Aorta (tissue), 5 donors: ENCODE measurements around the gene GLRX5. TPM values are rescaled to one million over a fixed set of nuclear protein-coding genes. Genes with fewer than 3 reads are reported as not detected.

ENCODE experiments used
- ATAC-seq: fragments of 200-7000 bp; cut with Tn5 transposase; one replicate; pipeline ENCODE4 v1.9.1; 2022; ENCODE audit warnings: moderate library complexity; ENCODE audit not compliant: low FRiP score
- DNase-seq, 2 donors: peaks; one replicate each; pipeline ENCODE4 v3.0.0-alpha.2; 2020
- H3K27ac ChIP-seq, 2 donors: one replicate each; pipeline ENCODE4 v1.5.1; 2013; ENCODE audit warnings: low read length in 2 of 2, mild to moderate bottlenecking in 2 of 2, moderate library complexity in 2 of 2, control low read depth in 1 of 2, inconsistent platforms in 1 of 2, low read depth in 1 of 2
- H3K27me3 ChIP-seq, 2 donors: one replicate each; pipeline ENCODE4 v1.6.1; 2013; ENCODE audit warnings: control low read depth in 1 of 2, low read length in 1 of 2, mild to moderate bottlenecking in 1 of 2, moderate library complexity in 1 of 2; ENCODE audit not compliant: insufficient read depth in 2 of 2, control insufficient read depth in 1 of 2
- H3K36me3 ChIP-seq, 2 donors: one replicate each; pipeline ENCODE4 v1.6.1; 2013; ENCODE audit warnings: control low read depth in 1 of 2, low read length in 1 of 2, mild to moderate bottlenecking in 1 of 2; ENCODE audit not compliant: insufficient read depth in 2 of 2, control insufficient read depth in 1 of 2
- H3K4me1 ChIP-seq, 2 donors: one replicate each; pipeline ENCODE4 v1.6.1; 2013; ENCODE audit warnings: low read length in 2 of 2, control low read depth in 1 of 2, mild to moderate bottlenecking in 1 of 2, moderate library complexity in 1 of 2; ENCODE audit not compliant: insufficient read depth in 2 of 2, control insufficient read depth in 1 of 2
- H3K4me3 ChIP-seq, 2 donors: one replicate each; pipeline ENCODE4 v1.5.1; 2013; ENCODE audit warnings: low read length in 2 of 2, control low read depth in 1 of 2, mild to moderate bottlenecking in 1 of 2
- H3K9me3 ChIP-seq: one replicate; pipeline ENCODE4 v1.6.1; 2013; ENCODE audit warnings: mild to moderate bottlenecking, low read length; ENCODE audit not compliant: control insufficient read depth
- WGBS, 2 donors: extraction: QIAGEN DNeasy Blood & Tissue Kit; methylation state at CpG; one replicate each; pipeline ENCODE4 v1.1.7; 2013; 5-methylcytosine and 5-hydroxymethylcytosine counted together
- intact Hi-C, 2 donors: fragments of 100-400 bp; cut with DNase I; formaldehyde crosslinking; loops; one replicate each; pipeline versions ENCODE4 v1.14.2 to v1.15.0; 2022
- polyA plus RNA-seq, 2 donors: library from polyadenylated mRNA; stranded (reverse); fragments of 200-250 nt; gene quantifications; one replicate each; pipeline ENCODE4 v1.2.3, GENCODE V29; 2013
- total RNA-seq, 2 donors: library from RNA; stranded (reverse); fragmentation: NEBNext Ultra II Directional; extraction: Animal tissue kit (Norgen Biotek cat#: 25700); gene quantifications; one replicate each; pipeline ENCODE4 v1.2.1, GENCODE V29; 2021
- donor health status: healthy with polysubstance abuse.
- donor health status: Bipolar disorder and iron deficiency.
- donor health status: DM: no; HTN: no; CAD: no.
- donor health status: DM: no; HTN: no; CAD: no.
- donor health status: DM: yes; HTN: yes; CAD: no.

Gene GLRX5
- total and polyA plus RNA-seq, 4 donors: 20.1 to 54.2 (median 32.2) TPM

- H3K27ac ChIP-seq: no peak overlapping the region
- peak in 1 of 2 donors; percentile 52 for DNase-seq
Observed at GRCh38 chr14:95496690-95497259, 38.1 kb upstream of the GLRX5 start.

DNA sequence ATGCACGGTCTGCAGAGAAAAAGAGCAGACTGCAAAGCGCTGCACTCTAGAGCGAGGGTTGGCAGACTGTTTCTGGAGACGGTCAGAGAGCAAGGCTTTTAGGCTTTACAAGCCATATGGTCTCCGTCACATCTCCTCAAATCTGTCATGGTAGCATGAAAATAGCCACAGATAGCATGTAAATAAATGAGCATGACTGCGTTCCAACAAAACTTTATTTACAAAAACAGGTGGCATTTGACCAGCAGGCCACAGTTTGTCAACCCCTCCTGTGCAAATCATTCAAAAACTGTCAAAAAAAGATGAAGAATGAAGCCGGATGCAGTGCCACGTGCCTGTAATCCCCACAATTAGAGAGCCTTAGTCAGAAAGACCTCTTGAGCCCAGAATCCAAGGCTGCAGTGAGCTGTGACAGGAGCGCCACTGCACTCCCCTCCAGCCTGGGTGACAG is 37.3 kb upstream of the GLRX5 start:
- Histone ChIP-seq H3K9me3 (no peaks in the 10 kb centered on the region), H3K27ac (peak overlapping the region in 1 of 2 donors; percentile 20), H3K27me3 (no peaks in the 10 kb centered on the region), H3K36me3 (no peaks in the 10 kb centered on the region), H3K4me3 (no peak overlapping the region), H3K4me1 (peaks cover 1 to 5% of the 10 kb centered on the region in 2 donors)
- 37 to 39% methylated on average over 9 of the region's 9 CpGs for WGBS, 2 donors
- intact Hi-C loops: no loop called here
- DNase-seq (peak; percentile 11 to 32), ATAC-seq (no peak)

More at GRCh38 chr14:95496690-95497259, 38.1 kb upstream of the GLRX5 start:
- Histone ChIP-seq H3K9me3 (no peaks in the 10 kb centered on the region), H3K27me3 (no peaks in the 10 kb centered on the region), H3K4me3 (no peak overlapping the region), H3K4me1 (peaks cover 1 to 5% of the 10 kb centered on the region in 2 donors), H3K36me3 (no peaks in the 10 kb centered on the region)
- 0 to 4% methylated on average over 4 of the region's 4 CpGs for WGBS, 2 donors
- peak; percentile 72 for ATAC-seq
- intact Hi-C loops: no loop called here

GRCh38 chr14:95498622-95499353 is 36.1 kb upstream of the GLRX5 start:
- no peaks in the 10 kb centered on the region for H3K9me3 ChIP-seq
- WGBS, 2 donors: 3 to 6% methylated on average over 9 of the region's 9 CpGs
- H3K27ac ChIP-seq: peak overlapping the region in 1 of 2 donors; percentile 56
- H3K4me3 ChIP-seq: no peak overlapping the region
- DNase-seq (peak; percentile 47 to 58), ATAC-seq (no peak)
- intact Hi-C loops: no loop called here
- no peaks in the 10 kb centered on the region for H3K27me3 ChIP-seq
- H3K4me1 ChIP-seq: peaks cover 1 to 5% of the 10 kb centered on the region in 2 donors
- H3K36me3 ChIP-seq: no peaks in the 10 kb centered on the region

DNA sequence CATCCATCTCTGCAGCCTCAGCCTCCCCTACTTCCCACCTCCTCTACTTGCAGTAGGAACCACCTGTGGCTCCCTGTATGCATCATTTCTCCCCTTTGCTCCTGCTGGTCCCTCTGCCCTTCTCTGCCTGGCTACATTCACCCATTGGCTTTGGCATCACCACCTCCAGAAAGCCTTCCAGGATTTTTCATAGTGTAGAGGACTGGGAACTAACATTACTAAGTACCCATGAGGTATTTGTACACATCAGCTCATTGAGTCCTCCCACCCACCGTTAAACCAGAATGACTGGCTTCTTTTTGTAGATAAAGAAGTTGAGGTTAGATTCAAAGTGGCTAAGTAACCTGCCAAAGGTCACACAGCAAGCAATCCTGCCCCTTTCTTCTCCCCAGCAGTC is 35.5 kb upstream of the GLRX5 start:
- Histone ChIP-seq H3K9me3 (no peaks in the 10 kb centered on the region), H3K27me3 (no peaks in the 10 kb centered on the region), H3K36me3 (no peaks in the 10 kb centered on the region), H3K27ac (peak overlapping the region in 1 of 2 donors; percentile 56), H3K4me3 (no peak overlapping the region), H3K4me1 (peaks cover 1 to 5% of the 10 kb centered on the region in 2 donors)
- intact Hi-C loops: no loop called here
- ATAC-seq: no peak
- 23 to 33% methylated on average over 1 of the region's 1 CpG for WGBS, 2 donors
- no peak for DNase-seq

DNA sequence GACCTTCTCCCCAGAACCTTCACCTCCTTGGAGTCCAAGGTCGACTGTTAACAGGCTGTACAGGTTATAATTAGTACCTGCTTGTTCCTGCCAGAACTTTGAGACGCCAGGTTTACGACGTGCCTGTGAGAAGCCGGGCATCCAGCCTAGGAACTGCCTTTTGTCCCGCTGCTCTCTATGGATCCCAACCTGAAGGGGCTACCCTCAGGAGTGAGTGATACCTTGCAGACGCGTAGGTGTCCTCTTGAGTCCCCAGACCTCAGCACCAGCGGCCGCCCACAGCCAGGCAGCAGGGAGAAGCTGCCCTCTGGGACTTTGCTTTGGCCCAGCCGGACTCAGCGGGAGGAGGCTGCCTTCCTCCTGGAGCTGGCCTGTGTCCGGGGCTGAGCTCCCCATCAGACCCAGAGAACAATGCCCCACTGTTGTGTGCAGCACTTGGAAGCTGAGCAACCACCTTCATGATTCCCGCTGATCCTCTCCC is 34.6 kb upstream of the GLRX5 start:
- Histone ChIP-seq H3K36me3 (no peaks in the 10 kb centered on the region), H3K9me3 (no peaks in the 10 kb centered on the region), H3K4me3 (no peak overlapping the region), H3K4me1 (peaks cover 1 to 5% of the 10 kb centered on the region in 2 donors), H3K27ac (no peak overlapping the region), H3K27me3 (no peaks in the 10 kb centered on the region)
- WGBS, 2 donors: 57 to 58% methylated on average over 12 to 14 of the region's 14 CpGs
- ATAC-seq (no peak), DNase-seq (peak; percentile 33 to 66)
- intact Hi-C loops: no loop called here

GRCh38 chr14:95500772-95501401 is 34.0 kb upstream of the GLRX5 start:
- intact Hi-C loops: no loop called here
- Histone ChIP-seq H3K4me3 (no peak overlapping the region), H3K9me3 (no peaks in the 10 kb centered on the region), H3K4me1 (peaks cover 1 to 5% of the 10 kb centered on the region in 2 donors), H3K27me3 (no peaks in the 10 kb centered on the region), H3K36me3 (no peaks in the 10 kb centered on the region), H3K27ac (no peak overlapping the region)
- peak; percentile 78 to 89 for DNase-seq
- WGBS, 2 donors: 67 to 70% methylated on average over 14 of the region's 14 CpGs
- peak; percentile 53 for ATAC-seq

GRCh38 chr14:95502381-95502950 is 32.4 kb upstream of the GLRX5 start:
- Histone ChIP-seq H3K27ac (no peak overlapping the region), H3K4me1 (peaks cover 0 to 1% of the 10 kb centered on the region in 2 donors), H3K27me3 (no peaks in the 10 kb centered on the region), H3K36me3 (no peaks in the 10 kb centered on the region), H3K4me3 (no peak overlapping the region), H3K9me3 (no peaks in the 10 kb centered on the region)
- no peak for ATAC-seq
- DNase-seq: peak in 1 of 2 donors; percentile 45
- WGBS, 2 donors: 93 to 97% methylated on average over 14 of the region's 14 CpGs
- intact Hi-C loops: no loop called here

- Histone ChIP-seq H3K27me3 (no peaks in the 10 kb centered on the region), H3K4me1 (peaks cover 0 to 1% of the 10 kb centered on the region in 2 donors), H3K4me3 (no peak overlapping the region), H3K36me3 (no peaks in the 10 kb centered on the region), H3K27ac (no peak overlapping the region), H3K9me3 (no peaks in the 10 kb centered on the region)
- 84 to 85% methylated on average over 8 of the region's 8 CpGs for WGBS, 2 donors
- intact Hi-C loops: no loop called here
- peak; percentile 35 to 38 for DNase-seq
- ATAC-seq: no peak
Observed at GRCh38 chr14:95503365-95504134, 31.3 kb upstream of the GLRX5 start.
